IPS-20b (cell line): ENCODE measurements around the gene PALB2.
A peak's percentile ranks its signal among the peaks of the same experiment; 100 is the strongest.

ENCODE experiments used
- H3K27ac ChIP-seq: one replicate; pipeline ENCODE4 v1.5.1; 2013; ENCODE audit warnings: low read length
- H3K27me3 ChIP-seq: 2 replicates; pipeline ENCODE4 v1.6.1; 2013; ENCODE audit warnings: mild to moderate bottlenecking, low read length, inconsistent platforms; ENCODE audit not compliant: insufficient read depth
- H3K36me3 ChIP-seq: 2 replicates; pipeline ENCODE4 v1.6.1; 2013; ENCODE audit warnings: low read depth, mild to moderate bottlenecking, inconsistent platforms, low read length, moderate library complexity; ENCODE audit not compliant: insufficient read depth
- H3K4me1 ChIP-seq: 2 replicates; pipeline ENCODE4 v1.6.1; 2013; ENCODE audit warnings: mild to moderate bottlenecking, control low read depth, inconsistent platforms, low read length, moderate library complexity; ENCODE audit not compliant: insufficient read depth
- H3K4me3 ChIP-seq: 2 replicates; pipeline ENCODE4 v1.5.1; 2013; ENCODE audit warnings: mild to moderate bottlenecking, low read length, inconsistent platforms
- H3K9ac ChIP-seq: 2 replicates; pipeline ENCODE4 v1.6.1; 2013; ENCODE audit warnings: low read depth, mild to moderate bottlenecking, inconsistent platforms, low read length, moderate library complexity
- H3K9me3 ChIP-seq: 2 replicates; pipeline ENCODE4 v1.6.1; 2013; ENCODE audit warnings: mild to moderate bottlenecking, low read depth, low read length, inconsistent platforms; ENCODE audit not compliant: insufficient read depth

Gene PALB2

DNA sequence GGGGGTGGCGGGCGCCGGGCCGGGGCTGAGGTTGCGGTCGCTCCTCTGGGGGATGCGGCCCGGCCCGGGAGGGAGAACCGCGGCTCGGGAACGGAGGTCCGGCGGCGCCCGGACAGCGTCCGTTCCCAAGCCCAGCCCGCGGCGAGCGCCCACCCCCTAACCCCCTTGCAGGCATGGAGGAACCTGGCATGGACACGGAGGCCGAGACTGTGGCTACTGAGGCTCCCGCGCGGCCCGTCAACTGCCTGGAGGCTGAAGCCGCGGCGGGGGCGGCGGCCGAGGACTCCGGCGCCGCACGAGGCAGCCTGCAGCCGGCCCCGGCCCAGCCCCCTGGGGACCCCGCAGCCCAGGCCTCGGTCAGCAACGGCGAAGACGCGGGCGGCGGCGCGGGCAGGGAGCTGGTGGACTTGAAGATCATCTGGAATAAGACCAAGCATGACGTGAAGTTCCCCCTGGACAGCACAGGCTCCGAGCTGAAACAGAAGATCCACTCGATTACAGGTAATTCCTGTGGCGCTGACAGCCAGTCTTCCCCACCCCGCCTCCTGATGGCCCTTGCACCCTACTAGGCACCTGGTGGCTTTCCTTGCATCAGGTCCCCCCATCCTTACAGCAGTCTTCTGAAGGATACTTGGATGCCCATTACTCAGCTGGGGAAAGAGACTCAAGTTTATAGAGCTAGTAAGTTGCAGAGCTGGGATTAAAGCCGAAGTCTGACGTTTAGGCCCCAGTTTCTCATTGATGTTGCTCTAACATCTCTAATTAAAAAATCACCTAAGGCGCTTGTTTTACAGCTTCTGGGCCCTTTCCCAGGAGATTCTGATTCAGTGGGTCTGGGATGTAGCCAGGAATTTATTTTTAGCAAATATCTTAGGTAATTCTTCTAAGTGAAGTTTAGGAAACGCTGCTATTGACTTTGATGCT, 83.1 kb downstream of the PALB2 start:
- peak overlapping the region; percentile 84 for H3K9ac ChIP-seq
- H3K27me3 ChIP-seq, result no peaks in the 10 kb centered on the region
- no peaks in the 10 kb centered on the region for H3K4me1 ChIP-seq
- no peaks in the 10 kb centered on the region for H3K9me3 ChIP-seq
- peak overlapping the region; percentile 92 for H3K4me3 ChIP-seq
- peak overlapping the region; percentile 44 for H3K27ac ChIP-seq
- H3K36me3 ChIP-seq, result peaks cover 55% of the 10 kb centered on the region

DNA sequence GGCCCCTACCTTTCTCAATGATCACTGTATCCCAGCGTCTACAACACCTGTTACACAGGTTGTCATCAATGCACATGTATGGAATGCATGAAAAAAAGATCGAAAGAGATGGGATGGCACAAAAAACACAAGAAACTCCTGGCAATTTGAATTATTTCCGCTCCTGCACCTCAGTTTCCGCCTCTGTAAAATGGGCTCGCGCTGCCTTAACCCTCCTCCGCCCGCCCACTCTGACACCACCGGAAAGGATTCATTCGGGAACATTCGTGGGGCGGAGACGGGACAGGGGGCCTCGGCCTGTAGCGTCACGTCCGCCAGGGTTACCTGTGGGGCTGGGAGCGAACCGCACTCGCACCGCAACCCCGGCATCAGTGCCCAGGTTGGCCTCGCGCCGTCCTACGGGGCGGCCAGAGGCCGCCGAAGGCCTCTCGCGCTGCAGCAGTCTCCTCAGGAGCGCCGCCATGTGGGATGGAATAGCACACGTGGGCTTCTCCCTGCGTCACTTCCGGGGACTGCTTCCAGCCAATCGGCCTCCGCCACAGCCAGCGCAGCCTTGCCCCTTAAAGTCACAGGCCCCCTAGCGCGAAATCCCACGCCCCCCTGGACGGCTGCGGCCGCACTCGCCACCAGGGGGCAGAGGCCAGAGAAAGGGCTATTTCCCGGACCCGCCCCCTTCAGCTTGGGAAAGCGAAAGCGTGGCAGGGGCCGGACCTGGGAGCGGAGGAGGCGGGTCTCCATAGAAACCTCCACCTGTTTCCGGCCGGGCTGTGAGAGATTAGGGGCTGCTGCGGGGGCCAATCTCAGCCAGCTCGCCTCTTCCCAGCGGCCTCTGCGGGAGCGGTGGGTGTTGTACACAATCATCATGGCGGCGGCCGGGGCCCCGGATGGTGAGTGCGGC, 84.0 kb downstream of the PALB2 start, which contains the start of the genes EARS2 and UBFD1:
Gene EARS2 (minus strand): TSS at position 470 of the 898 bp plus-strand sequence. CDS start 7 bp downstream, at position 463.
Gene UBFD1 (plus strand): TSS at position 847 of the 898 bp plus-strand sequence. CDS start 16 bp downstream, at position 863.
- Histone ChIP-seq H3K4me1 (no peaks in the 10 kb centered on the region), H3K9me3 (no peaks in the 10 kb centered on the region), H3K27me3 (no peaks in the 10 kb centered on the region), H3K4me3 (peak within 1 kb of the TSS; percentile 92), H3K36me3 (peaks cover 55% of the 10 kb centered on the region), H3K9ac (peak within 1 kb of the TSS; percentile 84), H3K27ac (peak within 1 kb of the TSS; percentile 44)

DNA sequence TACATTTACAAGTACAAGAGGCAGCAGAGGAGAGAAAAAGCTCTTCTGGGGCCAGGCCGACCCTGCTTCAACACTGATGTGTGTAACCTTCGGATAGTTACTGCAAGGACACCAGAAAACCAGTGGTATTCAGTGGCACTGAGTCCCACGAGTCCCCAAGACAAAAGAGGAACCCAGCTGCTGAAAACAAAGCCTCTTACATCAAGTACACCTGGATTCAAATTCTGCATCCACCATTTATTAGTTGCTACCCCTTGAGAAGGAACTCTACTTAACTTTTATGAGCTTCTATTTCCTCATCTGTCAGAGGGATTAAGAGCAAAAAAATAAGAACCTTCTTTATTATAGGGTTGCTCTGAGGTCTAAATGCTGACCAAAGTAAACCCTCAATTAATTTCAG, 86.6 kb downstream of the PALB2 start:
- H3K27me3 ChIP-seq, result no peaks in the 10 kb centered on the region
- H3K9me3 ChIP-seq, result no peaks in the 10 kb centered on the region
- H3K36me3 ChIP-seq, result peaks cover 55% of the 10 kb centered on the region
- H3K27ac ChIP-seq, result no peak overlapping the region
- no peaks in the 10 kb centered on the region for H3K4me1 ChIP-seq
- H3K9ac ChIP-seq, result no peak overlapping the region
- H3K4me3 ChIP-seq, result no peak overlapping the region
